HepG2 (cell line): ENCODE measurements around the gene JAG1. TPM values are rescaled to one million over a fixed set of nuclear protein-coding genes. Genes with fewer than 3 reads are reported as not detected.

Experiments used
- DBP ChIP-seq: sonication (generic); formaldehyde crosslinking; IDR thresholded peaks from 2 replicates; pipeline ENCODE4 v1.4.0; 2020; ENCODE audit warnings: missing genetic modification reagents; ENCODE audit errors: not compliant biosample characterization
- DMAP1 ChIP-seq: IDR thresholded peaks from 2 replicates; pipeline ENCODE4 v1.6.1; 2016
- HHEX ChIP-seq: IDR thresholded peaks from 2 replicates; pipeline ENCODE4 v1.6.1; 2016; ENCODE audit warnings: control low read depth
- KLF11 ChIP-seq: IDR thresholded peaks from 2 replicates; pipeline ENCODE4 v1.6.1; 2016; ENCODE audit warnings: missing compliant biosample characterization
- MAFF ChIP-seq: IDR thresholded peaks from 2 replicates; pipeline ENCODE4 v1.6.1; 2011; ENCODE audit warnings: low read depth, low read length, improper control_type of control experiment
- MYPOP ChIP-seq: sonication (generic); formaldehyde crosslinking; IDR thresholded peaks from 2 replicates; pipeline ENCODE4 v1.8.1; 2023; ENCODE audit warnings: mild to moderate bottlenecking, moderate library complexity, missing genetic modification reagents
- NCOA5 ChIP-seq: sonication (generic); formaldehyde crosslinking; IDR thresholded peaks from 2 replicates; pipeline ENCODE4 v1.4.0; 2020; ENCODE audit warnings: missing genetic modification reagents
- RERE ChIP-seq: IDR thresholded peaks from 2 replicates; pipeline ENCODE4 v1.6.1; 2016; ENCODE audit warnings: low read depth, missing genetic modification reagents, missing compliant biosample characterization
- SALL2 ChIP-seq: sonication (generic); formaldehyde crosslinking; IDR thresholded peaks from 2 replicates; pipeline ENCODE4 v1.8.1; 2023; ENCODE audit warnings: mild to moderate bottlenecking, missing genetic modification reagents, inconsistent platforms
- SNAI1 ChIP-seq: sonication (generic); formaldehyde crosslinking; IDR thresholded peaks from 2 replicates; pipeline ENCODE4 v1.5.0; 2020; ENCODE audit warnings: mild to moderate bottlenecking, missing genetic modification reagents, borderline replicate concordance
- ZFP37 ChIP-seq: sonication (generic); formaldehyde crosslinking; IDR thresholded peaks from 2 replicates; pipeline ENCODE4 v1.4.0; 2020; ENCODE audit warnings: missing genetic modification reagents, borderline replicate concordance
- ZNF232 ChIP-seq: sonication (generic); formaldehyde crosslinking; IDR thresholded peaks from 2 replicates; pipeline ENCODE4 v1.4.0; 2020; ENCODE audit warnings: missing genetic modification reagents, borderline replicate concordance
- ZNF329 ChIP-seq: sonication (generic); formaldehyde crosslinking; IDR thresholded peaks from 2 replicates; pipeline ENCODE4 v1.9.0; 2021; ENCODE audit warnings: low read depth, mild to moderate bottlenecking, missing genetic modification reagents
- ZNF883 ChIP-seq: sonication (generic); formaldehyde crosslinking; IDR thresholded peaks from 2 replicates; pipeline ENCODE4 v1.5.1; 2020; ENCODE audit warnings: mild to moderate bottlenecking, missing genetic modification reagents; ENCODE audit errors: not compliant biosample characterization
- polyA plus RNA-seq, 8 experiments: library from polyadenylated mRNA; depleted of rRNA in 3 of 8; stranded (reverse) in 7 of 8; unstranded in 1 of 8; fragments of >200 nt; fragmentation: Illumina TruSeq in 4 of 8; extraction: Trizol in 4 of 8; gene quantifications; 2 replicates each; pipeline versions ENCODE4 v1.2.1 to v1.2.3, GENCODE V29; 2011 to 2016; ENCODE audit warnings: low read depth in 4 of 8, missing spikeins in 1 of 8, mixed read lengths in 1 of 8; ENCODE audit not compliant: insufficient read depth in 1 of 8
- total RNA-seq, 5 experiments: library from RNA; depleted of rRNA; stranded (reverse); fragments of >200 nt; fragmentation: Illumina TruSeq; extraction: Trizol; gene quantifications; 2 replicates each; pipeline ENCODE4 v1.2.3, GENCODE V29; 2016; ENCODE audit warnings: low read depth in 1 of 5
- TF ChIP-seq, protein P1 (sequence below): sonication (generic); formaldehyde crosslinking; IDR thresholded peaks from 2 replicates; pipeline ENCODE4 v1.5.1; 2020; ENCODE audit warnings: mild to moderate bottlenecking, missing genetic modification reagents, borderline replicate concordance

The JAG1 gene
- total and polyA plus RNA-seq, 2 of the 13 experiments (the other 11 are each of a cell fraction or from before 2014, with no cell fraction given), result 47.1 to 56.3 TPM

DNA sequence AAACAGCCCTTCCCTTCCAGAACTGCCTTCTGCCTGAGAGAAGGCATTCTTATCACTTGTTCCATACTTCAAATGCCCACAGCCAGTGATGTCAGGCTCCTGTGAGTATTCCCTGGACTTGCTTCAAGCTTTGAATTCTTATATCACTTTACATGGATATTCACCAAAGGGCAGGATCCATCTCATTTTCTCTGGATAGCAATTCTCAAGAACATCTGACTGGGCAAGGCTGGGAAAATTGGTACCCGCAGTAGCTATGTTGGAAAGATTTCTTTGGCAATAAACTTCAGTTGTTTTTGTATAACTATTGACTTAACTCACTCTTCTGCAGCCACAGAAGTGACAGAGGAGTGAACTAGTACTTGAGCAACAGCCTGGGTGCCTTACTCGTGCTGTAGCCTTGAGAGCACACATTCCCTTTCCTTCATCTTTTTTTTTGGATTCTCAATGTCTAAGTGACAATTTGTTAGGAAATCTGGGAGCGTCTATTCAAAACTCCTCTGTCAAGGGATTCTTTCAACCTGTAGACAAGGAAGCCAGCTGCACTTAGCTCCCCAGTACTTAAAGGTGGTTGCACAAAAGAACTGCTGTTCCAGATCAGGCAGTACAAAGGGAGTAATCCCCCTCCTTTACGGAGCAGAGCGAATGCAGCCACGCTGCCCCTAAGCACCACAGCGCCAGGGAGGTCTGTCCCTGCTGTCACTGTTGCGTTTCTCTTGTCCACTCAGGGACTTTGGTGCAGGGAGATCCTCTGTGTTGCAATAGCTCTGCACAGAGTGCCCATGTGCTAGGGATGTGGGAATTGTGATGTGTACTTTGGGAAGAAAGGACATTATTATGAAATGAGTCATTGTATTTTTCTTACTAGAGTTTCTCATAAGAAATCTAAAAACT is 69.6 kb downstream of the JAG1 start (continued):
- TF ChIP-seq RERE (CRISPR knock-in tag) (peak; percentile 69; the same call in 1 of the 2 replicates), MAFF (peak; percentile 60), ZNF329 (CRISPR knock-in tag) (no peak; the same call in 1 of the 2 replicates), MYPOP (peak; percentile 96), ZNF883 (CRISPR knock-in tag) (no peak), ZFP37 (CRISPR knock-in tag) (no peak; the same call in 1 of the 2 replicates), DBP (CRISPR knock-in tag) (no peak), SALL2 (CRISPR knock-in tag) (no peak; the same call in 1 of the 2 replicates), NCOA5 (no peak), KLF11 (CRISPR knock-in tag) (peak; percentile 82; the same call in 1 of the 2 replicates), DMAP1 (peak; percentile 95), HHEX (peak; percentile 48; the same call in 1 of the 2 replicates), ZNF232 (CRISPR knock-in tag) (no peak), SNAI1 (CRISPR knock-in tag) (no peak)
- TF ChIP-seq, protein P1, sequence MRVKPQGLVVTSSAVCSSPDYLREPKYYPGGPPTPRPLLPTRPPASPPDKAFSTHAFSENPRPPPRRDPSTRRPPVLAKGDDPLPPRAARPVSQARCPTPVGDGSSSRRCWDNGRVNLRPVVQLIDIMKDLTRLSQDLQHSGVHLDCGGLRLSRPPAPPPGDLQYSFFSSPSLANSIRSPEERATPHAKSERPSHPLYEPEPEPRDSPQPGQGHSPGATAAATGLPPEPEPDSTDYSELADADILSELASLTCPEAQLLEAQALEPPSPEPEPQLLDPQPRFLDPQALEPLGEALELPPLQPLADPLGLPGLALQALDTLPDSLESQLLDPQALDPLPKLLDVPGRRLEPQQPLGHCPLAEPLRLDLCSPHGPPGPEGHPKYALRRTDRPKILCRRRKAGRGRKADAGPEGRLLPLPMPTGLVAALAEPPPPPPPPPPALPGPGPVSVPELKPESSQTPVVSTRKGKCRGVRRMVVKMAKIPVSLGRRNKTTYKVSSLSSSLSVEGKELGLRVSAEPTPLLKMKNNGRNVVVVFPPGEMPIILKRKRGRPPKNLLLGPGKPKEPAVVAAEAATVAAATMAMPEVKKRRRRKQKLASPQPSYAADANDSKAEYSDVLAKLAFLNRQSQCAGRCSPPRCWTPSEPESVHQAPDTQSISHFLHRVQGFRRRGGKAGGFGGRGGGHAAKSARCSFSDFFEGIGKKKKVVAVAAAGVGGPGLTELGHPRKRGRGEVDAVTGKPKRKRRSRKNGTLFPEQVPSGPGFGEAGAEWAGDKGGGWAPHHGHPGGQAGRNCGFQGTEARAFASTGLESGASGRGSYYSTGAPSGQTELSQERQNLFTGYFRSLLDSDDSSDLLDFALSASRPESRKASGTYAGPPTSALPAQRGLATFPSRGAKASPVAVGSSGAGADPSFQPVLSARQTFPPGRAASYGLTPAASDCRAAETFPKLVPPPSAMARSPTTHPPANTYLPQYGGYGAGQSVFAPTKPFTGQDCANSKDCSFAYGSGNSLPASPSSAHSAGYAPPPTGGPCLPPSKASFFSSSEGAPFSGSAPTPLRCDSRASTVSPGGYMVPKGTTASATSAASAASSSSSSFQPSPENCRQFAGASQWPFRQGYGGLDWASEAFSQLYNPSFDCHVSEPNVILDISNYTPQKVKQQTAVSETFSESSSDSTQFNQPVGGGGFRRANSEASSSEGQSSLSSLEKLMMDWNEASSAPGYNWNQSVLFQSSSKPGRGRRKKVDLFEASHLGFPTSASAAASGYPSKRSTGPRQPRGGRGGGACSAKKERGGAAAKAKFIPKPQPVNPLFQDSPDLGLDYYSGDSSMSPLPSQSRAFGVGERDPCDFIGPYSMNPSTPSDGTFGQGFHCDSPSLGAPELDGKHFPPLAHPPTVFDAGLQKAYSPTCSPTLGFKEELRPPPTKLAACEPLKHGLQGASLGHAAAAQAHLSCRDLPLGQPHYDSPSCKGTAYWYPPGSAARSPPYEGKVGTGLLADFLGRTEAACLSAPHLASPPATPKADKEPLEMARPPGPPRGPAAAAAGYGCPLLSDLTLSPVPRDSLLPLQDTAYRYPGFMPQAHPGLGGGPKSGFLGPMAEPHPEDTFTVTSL, result peak; percentile 95
